SK-N-SH (cell line): ENCODE data around the gene ARHGEF25. TPM values are rescaled to one million over a fixed set of nuclear protein-coding genes. Genes with fewer than 3 reads are reported as not detected.

Source experiments
- CTCF ChIA-PET: fragments of 300-600, 350-600 bp; formaldehyde crosslinking; extraction: SDS; loops from one replicate; lab custom pipeline; 2021; lab: Yijun Ruan, JAX
- POLR2A ChIA-PET: fragments of 350-600 bp; sonication (Branson Sonifier 250); formaldehyde crosslinking; extraction: SDS; loops from one replicate; lab custom pipeline; 2020; ENCODE audit warnings: antibody characterized with exemption, inconsistent platforms; lab: Yijun Ruan, JAX
- DNase-seq: peaks from one replicate; pipeline ENCODE4 v3.0.0; 2012
- H2AFZ ChIP-seq: fragments of 200-600 bp; sonication (generic); 2 replicates; pipeline ENCODE4 v1.8.1; 2016; ENCODE audit warnings: antibody characterized with exemption, mild to moderate bottlenecking, low read depth
- H3F3A ChIP-seq: fragments of 200-600 bp; sonication (generic); replicated peaks from 2 replicates; pipeline ENCODE3; 2016; ENCODE audit warnings: antibody characterized with exemption, mild to moderate bottlenecking; ENCODE audit not compliant: insufficient read depth
- H3K27ac ChIP-seq, 2 experiments: fragments of 200-500 bp in 1 of 2; fragments of 200-600 bp in 1 of 2; sonication (Bioruptor generic) in 1 of 2; sonication (generic), shearing (Covaris generic) in 1 of 2; 2 replicates each; pipeline versions ENCODE4 v1.5.1 to v1.6.1; 2014 to 2016; ENCODE audit warnings: low read depth in 2 of 2, inconsistent platforms in 1 of 2, low read length in 1 of 2, mild to moderate bottlenecking in 1 of 2, mixed read lengths in 1 of 2
- H3K27me3 ChIP-seq: fragments of 200-600 bp; sonication (generic), shearing (Covaris generic); 2 replicates; pipeline ENCODE4 v1.6.1; 2016; ENCODE audit warnings: mixed run types; ENCODE audit not compliant: insufficient read depth
- H3K36me3 ChIP-seq, 2 experiments: fragments of 200-500 bp in 1 of 2; fragments of 200-600 bp in 1 of 2; sonication (Bioruptor generic) in 1 of 2; sonication (generic) in 1 of 2; replicated peaks in 1 of 2; 2 replicates each; pipeline versions ENCODE3 to v1.5.1; 2014 to 2016; ENCODE audit warnings: low read length in 1 of 2, mild to moderate bottlenecking in 1 of 2; ENCODE audit not compliant: insufficient read depth in 2 of 2, control insufficient read depth in 1 of 2
- H3K4me1 ChIP-seq, 2 experiments: fragments of 200-500 bp in 1 of 2; fragments of 200-600 bp in 1 of 2; sonication (Bioruptor generic) in 1 of 2; sonication (generic), shearing (Covaris generic) in 1 of 2; 2 replicates each; pipeline versions ENCODE4 v1.5.1 to v1.6.1; 2014 to 2016; ENCODE audit warnings: low read depth in 1 of 2, low read length in 1 of 2, mixed run types in 1 of 2; ENCODE audit not compliant: insufficient read depth in 2 of 2, control insufficient read depth in 1 of 2
- H3K4me2 ChIP-seq: fragments of 200-600 bp; sonication (generic), shearing (Covaris generic); 2 replicates; pipeline ENCODE4 v1.6.1; 2017; ENCODE audit warnings: mixed run types
- H3K4me3 ChIP-seq, 2 experiments: fragments of 200-500 bp in 1 of 2; fragments of 200-600 bp in 1 of 2; sonication (Bioruptor generic) in 1 of 2; sonication (generic), shearing (Covaris generic) in 1 of 2; 2 replicates each; pipeline versions ENCODE4 v1.5.1 to v1.8.1; 2014 to 2016; ENCODE audit warnings: low read depth in 2 of 2, inconsistent platforms in 1 of 2, low read length in 1 of 2, mild to moderate bottlenecking in 1 of 2, mixed read lengths in 1 of 2, moderate library complexity in 1 of 2
- H3K79me2 ChIP-seq: fragments of 200-600 bp; sonication (generic); 2 replicates; pipeline ENCODE4 v1.8.1; 2017; ENCODE audit warnings: mild to moderate bottlenecking; ENCODE audit not compliant: insufficient read depth
- H3K9ac ChIP-seq: fragments of 200-600 bp; sonication (generic); 2 replicates; pipeline ENCODE4 v1.6.1; 2017; ENCODE audit warnings: mixed run types
- H3K9me2 ChIP-seq: fragments of 200-600 bp; sonication (generic); 2 replicates; pipeline ENCODE4 v1.6.1; 2017; ENCODE audit warnings: mixed run types
- H3K9me3 ChIP-seq: fragments of 200-600 bp; sonication (generic); 2 replicates; pipeline ENCODE4 v1.6.1; 2017; ENCODE audit warnings: mixed run types, mild to moderate bottlenecking, moderate library complexity
- H4K20me1 ChIP-seq: fragments of 200-600 bp; sonication (generic); 2 replicates; pipeline ENCODE4 v1.6.1; 2017; ENCODE audit warnings: mild to moderate bottlenecking, mixed run types; ENCODE audit not compliant: insufficient read depth
- ELF1 ChIP-seq: IDR thresholded peaks from 2 replicates; pipeline ENCODE4 v1.4.0; 2012
- EP300 ChIP-seq, 2 experiments: IDR thresholded peaks; 2 replicates each; pipeline versions ENCODE4 v1.4.0 to v1.6.1; 2012; ENCODE audit warnings: borderline replicate concordance in 1 of 2, low read depth in 1 of 2, low read length in 1 of 2
- EZH2phosphoT487 ChIP-seq: fragments of 200-600 bp; sonication (generic); IDR thresholded peaks from 2 replicates; pipeline ENCODE4 v1.6.1; 2017; ENCODE audit warnings: low read depth, mixed run types, mild to moderate bottlenecking, antibody characterized with exemption, moderate library complexity, borderline replicate concordance
- FOSL2 ChIP-seq: IDR thresholded peaks from 2 replicates; pipeline ENCODE4 v1.4.0; 2012; ENCODE audit warnings: low read depth, mild to moderate bottlenecking, moderate library complexity, borderline replicate concordance
- FOXJ3 ChIP-seq: sonication (generic); formaldehyde crosslinking; IDR thresholded peaks from 2 replicates; pipeline ENCODE4 v1.5.1; 2020; ENCODE audit warnings: mild to moderate bottlenecking, missing genetic modification reagents
- FOXM1 ChIP-seq: IDR thresholded peaks from 2 replicates; pipeline ENCODE4 v1.4.0; 2012; ENCODE audit warnings: low read depth, mild to moderate bottlenecking
- MXI1 ChIP-seq: IDR thresholded peaks from 2 replicates; pipeline ENCODE4 v1.6.1; 2012; ENCODE audit warnings: mild to moderate bottlenecking, low read depth, low read length, improper control_type of control experiment
- NRF1 ChIP-seq: IDR thresholded peaks from 2 replicates; pipeline ENCODE4 v1.6.1; 2012; ENCODE audit warnings: low read depth, mild to moderate bottlenecking, low read length
- PBX3 ChIP-seq: IDR thresholded peaks from 2 replicates; pipeline ENCODE4; 2012
- POLR2AphosphoS5 ChIP-seq: IDR thresholded peaks from 2 replicates; pipeline ENCODE4 v1.6.1; 2012; ENCODE audit warnings: low read depth, low read length
- RAD21 ChIP-seq: IDR thresholded peaks from 2 replicates; pipeline ENCODE4 v1.6.1; 2012; ENCODE audit warnings: mild to moderate bottlenecking, low read length
- RFX5 ChIP-seq: IDR thresholded peaks from 2 replicates; pipeline ENCODE4 v1.6.1; 2012; ENCODE audit warnings: mild to moderate bottlenecking, improper control_type of control experiment, low read length
- RXRA ChIP-seq: IDR thresholded peaks from 2 replicates; pipeline ENCODE4 v1.4.0; 2012; ENCODE audit warnings: low read depth, mild to moderate bottlenecking, borderline replicate concordance
- SMC3 ChIP-seq: IDR thresholded peaks from 2 replicates; pipeline ENCODE4 v1.6.1; 2012; ENCODE audit warnings: low read depth, low read length, improper control_type of control experiment
- USF1 ChIP-seq: IDR thresholded peaks from 2 replicates; pipeline ENCODE4 v1.4.0; 2012; ENCODE audit warnings: low read depth, borderline replicate concordance
- ZBTB33 ChIP-seq: IDR thresholded peaks from 2 replicates; pipeline ENCODE4 v1.4.0; 2012; ENCODE audit warnings: low read depth, borderline replicate concordance
- WGBS: methylation state at CpG from one replicate; pipeline ENCODE4 v1.1.6; 2017; ENCODE audit warnings: low lambda C conversion rate; 5-methylcytosine and 5-hydroxymethylcytosine counted together
- polyA plus RNA-seq, 3 experiments: library from polyadenylated mRNA; depleted of rRNA; stranded (reverse); fragments of >200 nt; gene quantifications; 2 replicates each; pipeline ENCODE4 v1.2.3, GENCODE V29; 2012

Gene ARHGEF25
- polyA plus RNA-seq, 1 of the 3 experiments (the other 2 are of a cell fraction) = 48.1 TPM

- Histone ChIP-seq H3K36me3 (peaks cover 0 to 30% of the 10 kb centered on the region in 2 experiments), H3K27ac (no peak overlapping the region), H3K27me3 (no peaks in the 10 kb centered on the region), H3K9me3 (no peaks in the 10 kb centered on the region), H4K20me1 (no peaks in the 10 kb centered on the region), H3K4me1 (peaks cover 14 to 41% of the 10 kb centered on the region in 2 experiments; a peak in 3 of 4 replicates), H3K79me2 (peaks cover 6% of the 10 kb centered on the region; the same call in 1 of the 2 replicates), H3K9ac (no peak overlapping the region), H3K9me2 (no peaks in the 10 kb centered on the region), H3K4me2 (no peak overlapping the region), H3K4me3 (no peak overlapping the region), H2AFZ (no peak overlapping the region), H3F3A (peaks cover 6% of the 10 kb centered on the region)
- no peak for DNase-seq
- WGBS = 93% methylated on average over 9 of the region's 12 CpGs
- ChIA-PET CTCF (interaction anchor here (0.9 to 7.6 kb wide), 5 partner anchors 12 to 25 kb away, joined by 3 to 65 read pairs (median 3); partner anchors contain the start of gene B4GALNT1), POLR2A (interaction anchor here (0.8 kb wide), 1 partner anchor 11 kb away, joined by 3 read pairs; no protein-coding TSS in a partner anchor)
- TF ChIP-seq EZH2phosphoT487 (no peak), EP300 (IDR thresholded peaks at IDR 0.05; ENCODE audit: borderline replicate concordance in 1 of 2, low read depth in 1 of 2, low read length in 1 of 2) (no peak), SMC3 (no peak), RFX5 (no peak), ZBTB33 (no peak), FOXM1 (no peak), MXI1 (no peak), RAD21 (no peak), ELF1 (no peak), FOXJ3 (no peak), PBX3 (no peak), USF1 (no peak), RXRA (no peak), POLR2AphosphoS5 (no peak), FOSL2 (no peak), NRF1 (no peak)
These were observed 3.1 kb upstream of the ARHGEF25 start for GRCh38 chr12:57607958-57608663.
